Stimulated activated CD4-positive, alpha-beta T cell treated with anti-CD3 and anti-CD28 coated beads, TNF-alpha, amount 100 ng/mL, for 48 hours (primary cell): ENCODE results near the gene GTF2H2.
"Not testable (repeated sequence)": the region's sequence is repeated elsewhere in the genome, so short reads cannot be mapped to it uniquely, and the experiment has no call there.

Source experiments
- DNase-seq, 3 donors: peaks; one replicate each; pipeline ENCODE4 v3.0.0-alpha.2; 2020; ENCODE audit warnings: low read depth in 3 of 3

Gene GTF2H2

GRCh38 chr5:71067262-71067928 is at the start of gene GTF2H2:
Gene GTF2H2, minus strand, starts transcription at chr5:71067676. Its CDS starts 4,913 bp downstream, at chr5:71062763.
- DNase-seq, result not testable (repeated sequence)

DNA sequence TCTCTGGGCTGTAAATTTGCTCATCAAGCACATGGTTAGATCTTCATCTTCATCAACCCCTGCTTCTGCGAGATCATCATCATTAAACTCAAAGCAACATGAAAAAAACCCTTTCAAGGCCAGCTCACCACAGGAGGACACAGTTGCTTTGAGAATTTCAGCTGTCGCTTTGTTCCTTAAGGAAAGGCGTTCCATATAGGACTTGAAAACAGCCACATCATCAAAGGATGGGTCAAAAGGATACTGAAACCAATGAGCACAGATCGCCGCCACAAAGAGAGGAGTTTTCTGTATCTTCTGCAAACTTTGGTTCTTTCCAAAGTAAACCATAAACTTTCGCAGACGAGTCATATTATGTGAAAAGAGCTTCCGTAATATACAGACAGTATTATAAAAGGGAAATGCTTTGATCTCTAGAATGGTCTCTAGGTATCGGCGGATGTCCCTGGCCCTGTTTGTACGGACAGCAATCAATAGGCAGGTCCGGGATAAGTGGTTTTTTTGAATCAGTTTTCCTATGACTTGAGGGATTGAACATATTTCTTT is 42.3 kb upstream of the GTF2H2 start:
- not testable (repeated sequence) for DNase-seq

GRCh38 chr5:71099996-71100395 is 32.5 kb upstream of the GTF2H2 start:
- DNase-seq, result not testable (repeated sequence)

GRCh38 chr5:71097930-71098203 is 30.4 kb upstream of the GTF2H2 start:
- DNase-seq, result not testable (repeated sequence)

- DNase-seq, result not testable (repeated sequence)
Observed at GRCh38 chr5:71097173-71097929, 29.9 kb upstream of the GTF2H2 start.

DNA sequence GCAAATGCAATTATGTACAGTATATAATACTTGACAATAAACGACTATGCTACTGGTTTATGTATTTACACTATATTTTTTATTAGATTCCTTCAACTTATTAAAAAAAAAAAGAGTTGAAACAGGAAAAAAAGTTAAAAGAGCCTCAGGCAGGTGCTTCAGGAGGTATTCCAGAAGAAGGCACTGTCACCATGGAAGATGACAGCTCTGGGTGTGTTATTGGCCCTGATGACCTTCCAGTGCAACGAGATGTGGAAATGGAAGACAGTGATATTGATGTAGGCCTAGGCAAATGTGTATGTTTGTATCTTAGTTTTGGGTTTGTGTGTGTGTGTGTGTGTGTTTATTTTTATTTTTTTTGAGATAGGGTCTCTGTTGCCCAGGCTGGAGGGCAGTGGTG is 22.3 kb upstream of the GTF2H2 start:
- DNase-seq, result not testable (repeated sequence)

- DNase-seq, result not testable (repeated sequence)
Observed at GRCh38 chr5:71088754-71089153, 21.3 kb upstream of the GTF2H2 start.

- DNase-seq, result not testable (repeated sequence)
Observed at GRCh38 chr5:71086145-71086544, 18.7 kb upstream of the GTF2H2 start.

- not testable (repeated sequence) for DNase-seq
Observed at GRCh38 chr5:71084280-71085063, 17.0 kb upstream of the GTF2H2 start.

- not testable (repeated sequence) for DNase-seq
Observed at GRCh38 chr5:71082898-71083297, 15.4 kb upstream of the GTF2H2 start.

GRCh38 chr5:71082340-71082739 is 14.9 kb upstream of the GTF2H2 start:
- not testable (repeated sequence) for DNase-seq

GRCh38 chr5:71061322-71061721 is 6.2 kb downstream of the GTF2H2 start:
- DNase-seq, result not testable (repeated sequence)

- not testable (repeated sequence) for DNase-seq
Observed at GRCh38 chr5:71059426-71059825, 8.1 kb downstream of the GTF2H2 start.

GRCh38 chr5:71044808-71045207 is 22.7 kb downstream of the GTF2H2 start:
- DNase-seq, result not testable (repeated sequence)

GRCh38 chr5:71044128-71044527 is 23.3 kb downstream of the GTF2H2 start:
- DNase-seq, result not testable (repeated sequence)

- DNase-seq, result not testable (repeated sequence)
Observed at GRCh38 chr5:71031046-71031776, 36.3 kb downstream of the GTF2H2 start.

DNA sequence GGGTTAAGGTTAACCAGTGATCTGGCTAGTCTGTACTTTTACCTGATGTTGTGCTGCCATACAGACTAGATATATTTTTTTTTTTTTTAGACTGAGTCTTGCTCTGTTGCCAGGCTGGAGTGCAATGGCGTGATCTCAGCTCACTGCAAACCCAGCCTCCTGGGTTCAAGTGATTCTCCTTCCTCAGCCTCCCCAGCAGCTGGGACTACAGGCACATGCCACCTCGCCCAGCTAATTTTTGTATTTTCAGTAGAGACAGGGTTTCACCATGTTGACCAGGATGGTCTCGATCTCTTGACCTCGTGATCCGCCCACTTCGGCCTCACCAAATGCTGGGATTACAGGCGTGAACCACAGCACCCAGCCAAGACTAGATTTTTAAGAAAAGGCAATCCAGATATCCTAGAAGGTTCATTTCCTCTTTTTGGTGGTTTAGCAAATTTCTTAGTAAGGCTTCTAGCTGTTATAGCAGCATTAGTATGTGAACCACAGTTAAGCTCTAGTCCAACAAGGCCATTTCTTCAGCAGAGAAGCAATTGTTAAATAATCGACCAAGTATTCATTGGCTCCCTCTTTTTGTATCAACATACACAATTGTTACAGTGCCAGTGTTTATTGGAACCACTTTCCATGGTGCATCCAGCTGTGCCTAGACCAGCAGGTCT is 42.1 kb downstream of the GTF2H2 start, which contains the start of gene NAIP:
NAIP (minus strand) TSS at position 51 of the 665 bp plus-strand sequence. CDS start 12,424 bp downstream, outside the sequence.
- DNase-seq, result not testable (repeated sequence)

- DNase-seq, result not testable (repeated sequence)
Observed at GRCh38 chr5:71020643-71021042, 46.8 kb downstream of the GTF2H2 start.

- not testable (repeated sequence) for DNase-seq
Observed at GRCh38 chr5:71018376-71019005, 49.0 kb downstream of the GTF2H2 start.

DNA sequence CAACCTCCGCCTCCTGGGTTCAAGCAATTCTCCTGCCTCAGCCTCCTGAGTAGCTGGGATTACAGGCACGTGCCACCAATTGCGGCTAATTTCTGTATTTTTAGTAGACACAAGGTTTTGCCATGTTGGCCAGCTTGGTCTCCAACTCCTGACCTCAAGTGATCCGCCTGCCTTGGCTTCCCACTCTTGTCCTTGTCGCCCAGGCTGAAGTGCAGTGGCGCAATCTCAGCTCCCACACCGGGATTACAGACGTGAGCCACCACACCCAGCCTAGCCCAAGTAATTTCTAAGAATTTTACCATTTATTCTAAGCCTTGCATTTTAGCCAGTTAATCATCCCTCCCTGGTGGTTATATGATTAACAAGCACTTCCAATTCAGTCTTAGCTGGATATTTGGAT is 53.3 kb downstream of the GTF2H2 start:
- DNase-seq, result no peak
